NCI-H526 treated with DMSO at 0.1 percent for 48 hours (cell line): ENCODE results near the gene ZNF618.
"Not testable (repeated sequence)": the region's sequence is repeated elsewhere in the genome, so short reads cannot be mapped to it uniquely, and the experiment has no call there.

ENCODE experiments used
- DNase-seq: peaks from one replicate; lab custom pipeline; 2025; lab: John Stamatoyannopoulos, UW

Gene ZNF618

GRCh38 chr9:113989017-113989713 is 113.1 kb downstream of the ZNF618 start:
- no peak for DNase-seq

- no peak for DNase-seq
Measured at GRCh38 chr9:113989714-113990569, 113.8 kb downstream of the ZNF618 start.

GRCh38 chr9:113990570-113990907 is 114.4 kb downstream of the ZNF618 start:
- no peak for DNase-seq

GRCh38 chr9:113990975-113991471 is 114.9 kb downstream of the ZNF618 start:
- no peak for DNase-seq

DNA sequence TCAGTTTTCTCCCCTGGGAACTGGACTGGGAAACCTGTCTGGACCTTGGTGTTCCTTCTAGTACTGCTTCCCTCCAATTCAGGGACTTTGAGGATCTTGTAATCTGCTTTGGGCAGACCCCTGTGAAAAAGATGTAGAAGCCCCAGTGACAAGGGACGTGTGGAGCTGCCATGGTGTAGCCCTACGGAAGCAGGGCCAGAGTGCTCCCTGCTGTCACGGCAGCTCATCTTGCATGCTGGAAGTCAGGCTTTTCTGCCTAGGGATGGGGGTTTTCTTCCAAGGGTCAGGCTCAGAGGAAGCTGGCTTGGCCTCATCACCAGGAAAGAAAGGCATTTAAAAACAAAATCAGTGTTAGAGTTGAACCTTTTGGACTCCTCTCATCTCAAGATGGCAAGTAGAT is 115.6 kb downstream of the ZNF618 start:
- DNase-seq, result no peak

GRCh38 chr9:113992276-113992951 is 116.3 kb downstream of the ZNF618 start:
- DNase-seq, result no peak

DNA sequence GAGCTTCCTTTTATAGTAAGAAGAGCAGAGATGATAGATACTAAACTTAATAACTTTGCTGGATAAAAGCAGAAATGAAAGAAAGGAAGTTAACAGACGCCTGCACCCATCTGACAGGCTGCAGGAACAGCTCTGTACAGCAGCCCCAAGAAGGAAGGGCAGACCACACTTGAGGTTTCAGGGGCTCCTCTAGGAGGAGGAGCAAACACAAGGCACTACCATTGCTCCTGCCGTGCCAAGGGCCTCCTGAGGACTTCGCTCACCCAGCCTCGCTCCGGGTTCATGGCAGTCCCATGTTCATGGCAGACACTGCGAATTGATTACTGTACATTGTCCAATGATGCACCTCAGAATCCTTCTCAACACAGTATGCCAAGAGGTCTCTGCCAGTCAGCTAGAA is 116.9 kb downstream of the ZNF618 start:
- no peak for DNase-seq

DNA sequence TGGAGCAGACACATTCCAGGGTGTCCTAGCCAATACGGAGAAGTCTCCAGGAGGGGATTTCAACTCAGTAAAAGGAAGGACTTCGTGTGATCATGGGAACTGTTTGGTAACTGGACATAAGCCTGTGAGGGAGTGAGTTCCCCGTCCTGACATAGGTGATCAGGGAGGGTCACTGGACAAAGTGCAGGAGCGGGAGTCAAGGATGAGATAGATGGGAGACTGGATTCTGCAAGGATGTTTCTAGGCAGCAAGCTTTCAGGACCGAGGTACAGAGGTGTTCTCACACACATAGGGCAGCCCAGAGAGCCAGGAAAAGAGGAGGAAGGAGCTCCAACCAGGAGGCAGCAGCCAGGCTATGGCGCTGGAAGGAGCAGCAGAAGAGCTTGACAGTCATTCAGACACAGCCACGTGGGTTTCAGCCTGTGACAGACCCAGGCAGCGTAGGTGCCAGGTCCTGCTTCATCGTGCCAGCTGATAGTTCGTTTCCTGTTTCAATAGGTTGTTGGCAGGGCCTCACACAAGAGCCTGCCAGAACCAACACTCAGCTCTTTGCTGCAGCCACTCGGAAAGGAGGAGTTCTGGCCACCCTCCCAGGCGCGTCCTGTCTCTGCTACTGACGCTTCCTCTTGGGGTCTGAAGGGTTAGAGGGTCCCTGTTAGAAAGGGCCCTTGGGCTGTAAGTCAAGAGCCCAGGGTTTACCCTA is 117.9 kb downstream of the ZNF618 start:
- DNase-seq, result no peak

GRCh38 chr9:113995401-113995800 is 119.3 kb downstream of the ZNF618 start:
- DNase-seq, result no peak

- DNase-seq, result no peak
Measured at GRCh38 chr9:113995963-113996362, 119.9 kb downstream of the ZNF618 start.

GRCh38 chr9:113996531-113997001 is 120.5 kb downstream of the ZNF618 start:
- DNase-seq, result no peak

- DNase-seq, result not testable (repeated sequence)
Measured at GRCh38 chr9:113997064-113997463, 121.0 kb downstream of the ZNF618 start.

DNA sequence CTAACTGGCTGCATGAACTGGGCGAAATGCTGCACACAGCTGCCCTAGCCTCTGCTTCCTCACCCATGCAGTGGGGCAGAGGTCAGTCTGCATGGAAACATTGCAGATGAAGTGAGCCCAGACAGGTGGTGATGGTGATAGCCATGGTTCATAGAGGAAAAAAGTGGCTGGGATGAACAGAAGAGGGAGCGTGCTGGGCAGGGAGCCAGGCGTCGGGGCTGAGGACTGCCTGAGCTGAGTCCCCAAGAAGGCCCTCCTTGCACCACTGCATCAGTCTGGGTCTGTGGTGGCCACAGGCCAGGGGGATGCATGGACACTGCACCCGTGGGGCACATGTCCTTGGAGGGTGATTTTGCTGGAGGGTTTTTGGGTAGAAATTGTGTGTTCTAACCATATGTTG is 121.5 kb downstream of the ZNF618 start:
- no peak for DNase-seq

DNA sequence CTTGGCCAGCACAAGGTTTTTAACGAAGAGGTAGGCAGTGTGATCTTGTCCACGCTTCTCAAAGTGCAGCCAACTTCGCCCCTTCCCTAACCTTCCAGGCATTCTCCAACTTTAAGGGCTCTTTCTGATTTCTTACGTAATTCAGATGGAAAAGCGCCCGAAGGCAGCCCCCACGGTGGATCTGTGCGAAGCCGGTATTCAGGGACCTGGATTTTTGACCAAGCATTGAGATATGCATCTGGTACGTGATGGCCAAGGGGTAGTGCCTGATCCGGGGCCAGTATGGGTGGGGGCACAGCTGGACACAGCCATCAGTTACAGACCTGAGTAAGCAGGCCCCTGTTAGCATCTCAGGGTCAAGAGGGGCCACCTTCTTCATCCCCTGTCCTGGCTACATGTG is 122.0 kb downstream of the ZNF618 start:
- DNase-seq, result no peak

DNA sequence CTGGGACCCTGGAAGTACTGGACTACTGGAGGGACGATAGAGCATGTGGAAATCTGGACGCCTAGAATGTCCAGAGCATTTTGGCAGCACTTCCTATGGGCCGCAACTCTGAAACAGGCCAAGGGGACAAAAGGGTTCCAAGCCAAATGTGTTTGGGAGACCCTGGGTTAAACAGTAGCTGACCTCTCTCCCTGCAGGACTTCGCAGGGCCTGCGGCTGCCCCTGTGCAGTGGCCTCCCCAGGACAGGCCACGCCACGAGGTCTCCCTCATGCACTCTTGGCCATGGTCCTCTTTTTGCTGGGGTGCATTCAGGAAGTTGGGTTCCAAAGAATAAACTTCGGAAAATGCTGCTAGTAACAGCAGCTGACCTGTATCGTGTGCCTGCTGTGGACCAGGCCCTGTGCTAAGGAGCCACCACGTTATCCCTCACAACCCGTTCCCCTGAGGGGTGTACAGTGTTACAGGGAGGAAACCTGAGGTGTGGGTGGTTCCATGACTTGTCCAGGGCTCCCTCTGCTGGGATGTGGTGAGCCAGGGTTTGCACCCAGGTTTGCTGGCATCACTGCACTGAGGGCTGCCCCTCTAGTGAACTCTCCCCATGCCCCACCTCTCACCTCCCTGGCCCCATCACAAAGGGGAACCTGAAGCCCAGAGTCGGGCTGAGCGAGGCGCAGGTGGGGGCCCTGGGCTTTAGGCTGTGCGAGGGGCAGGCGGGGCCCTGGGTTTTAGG is 122.6 kb downstream of the ZNF618 start:
- no peak for DNase-seq

GRCh38 chr9:113999256-114000062 is 123.3 kb downstream of the ZNF618 start:
- no peak for DNase-seq

DNA sequence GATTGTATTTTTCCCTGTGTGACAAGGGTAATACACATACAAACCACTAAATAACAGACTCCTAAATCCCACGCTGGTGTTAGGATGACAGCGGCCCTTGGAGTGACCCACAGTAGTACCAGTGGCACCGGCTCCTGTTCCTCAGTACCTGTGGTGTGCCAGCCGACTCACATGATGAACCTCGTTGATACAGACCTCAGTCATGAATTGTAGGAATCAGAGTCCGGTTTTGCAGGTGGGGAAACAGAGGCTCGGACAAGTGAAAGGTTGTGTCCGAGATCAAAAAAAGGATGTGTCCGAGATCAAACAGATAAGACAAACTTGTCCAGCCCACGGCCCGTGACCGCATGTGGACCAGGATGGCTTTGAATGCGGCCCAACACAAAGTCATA is 124.0 kb downstream of the ZNF618 start:
- DNase-seq, result no peak

DNA sequence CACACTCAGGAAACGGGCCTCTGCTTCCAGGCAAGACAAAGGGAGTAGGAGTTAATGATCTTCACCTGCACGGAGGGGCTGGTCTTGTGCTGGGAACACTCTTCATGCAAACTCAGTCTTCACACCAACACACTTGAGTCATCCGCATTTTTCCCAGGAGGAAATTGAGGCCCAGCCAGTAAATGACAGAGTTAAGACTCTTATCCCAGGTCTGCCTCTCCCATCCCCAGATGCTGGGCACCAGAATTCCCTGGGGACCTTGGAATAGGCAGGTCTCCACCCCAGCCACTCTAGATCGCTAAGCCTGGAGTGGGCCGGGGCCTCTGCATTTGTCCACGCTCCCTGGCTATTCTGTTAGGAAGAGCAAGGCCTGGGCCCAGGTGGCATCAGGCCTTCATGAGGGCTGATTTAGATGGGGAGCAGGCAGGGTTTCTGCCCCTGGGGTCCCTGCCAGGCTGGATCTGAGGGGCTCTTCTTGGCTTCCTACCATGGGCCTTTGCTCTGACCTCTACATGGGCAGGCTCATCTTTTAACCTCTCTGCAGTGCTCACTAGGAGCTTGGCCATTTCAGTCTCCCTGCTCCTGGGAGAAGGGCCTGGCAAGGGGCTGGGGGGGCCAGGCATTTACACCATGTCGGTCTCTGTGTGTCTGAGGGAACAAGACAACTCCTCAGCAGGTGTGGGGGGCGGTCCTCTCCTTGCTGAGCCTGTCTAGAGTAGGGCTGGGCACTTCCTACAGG is 124.7 kb downstream of the ZNF618 start:
- DNase-seq, result no peak

DNA sequence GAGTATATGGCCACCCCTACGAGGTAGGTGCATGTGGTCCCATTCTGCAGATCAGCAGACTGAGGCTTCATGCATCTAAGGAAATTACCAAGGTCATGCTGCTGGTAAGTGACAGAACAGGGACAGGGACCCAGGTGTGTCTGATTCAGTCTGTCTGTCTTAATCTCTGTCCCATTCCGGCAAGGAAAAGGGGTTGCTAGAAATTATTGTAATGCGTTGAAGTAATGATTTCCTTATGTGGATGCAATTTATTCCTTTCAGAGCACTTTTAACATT is 125.2 kb downstream of the ZNF618 start:
- no peak for DNase-seq

- no peak for DNase-seq
Measured at GRCh38 chr9:114001794-114002261, 125.7 kb downstream of the ZNF618 start.
